HAP-1 (cell line): Measurements from ENCODE around the gene TK2.
"Not testable (repeated sequence)": the region's sequence is repeated elsewhere in the genome, so short reads cannot be mapped to it uniquely, and the experiment has no call there.

Source experiments
- DNase-seq, 2 experiments: peaks; one replicate each; pipeline ENCODE4 v3.0.0-alpha.2; 2016 to 2020; ENCODE audit warnings: low spot score in 2 of 2
- H3K27me3 ChIP-seq: fragments of 250-450 bp; sonication (Bioruptor Pico); 2 replicates; pipeline ENCODE4 v1.5.1; 2020; ENCODE audit warnings: low read depth, mild to moderate bottlenecking, moderate library complexity
- H3K36me3 ChIP-seq: fragments of 250-450 bp; sonication (Bioruptor Pico); replicated peaks from 2 replicates; pipeline ENCODE4 v1.5.1; 2020; ENCODE audit warnings: mild to moderate bottlenecking
- H3K4me1 ChIP-seq: fragments of 250-450 bp; sonication (Bioruptor Pico); 2 replicates; pipeline ENCODE4 v1.5.1; 2020; ENCODE audit warnings: mild to moderate bottlenecking
- H3K4me3 ChIP-seq: fragments of 250-450 bp; sonication (Bioruptor Pico); 2 replicates; pipeline ENCODE4 v1.5.1; 2020; ENCODE audit warnings: mild to moderate bottlenecking, moderate library complexity
- H3K9me3 ChIP-seq: fragments of 250-450 bp; sonication (Bioruptor Pico); 2 replicates; pipeline ENCODE4 v1.5.1; 2020; ENCODE audit warnings: mild to moderate bottlenecking, moderate library complexity
- in situ Hi-C: fragments of 300-500 bp; cut with MboI; formaldehyde crosslinking; loops from 3 replicates; pipeline ENCODE4 v1.14.3; 2020; ENCODE audit warnings: low sequenced_read_pairs, inconsistent platforms, mixed read lengths

TK2 gene

DNA sequence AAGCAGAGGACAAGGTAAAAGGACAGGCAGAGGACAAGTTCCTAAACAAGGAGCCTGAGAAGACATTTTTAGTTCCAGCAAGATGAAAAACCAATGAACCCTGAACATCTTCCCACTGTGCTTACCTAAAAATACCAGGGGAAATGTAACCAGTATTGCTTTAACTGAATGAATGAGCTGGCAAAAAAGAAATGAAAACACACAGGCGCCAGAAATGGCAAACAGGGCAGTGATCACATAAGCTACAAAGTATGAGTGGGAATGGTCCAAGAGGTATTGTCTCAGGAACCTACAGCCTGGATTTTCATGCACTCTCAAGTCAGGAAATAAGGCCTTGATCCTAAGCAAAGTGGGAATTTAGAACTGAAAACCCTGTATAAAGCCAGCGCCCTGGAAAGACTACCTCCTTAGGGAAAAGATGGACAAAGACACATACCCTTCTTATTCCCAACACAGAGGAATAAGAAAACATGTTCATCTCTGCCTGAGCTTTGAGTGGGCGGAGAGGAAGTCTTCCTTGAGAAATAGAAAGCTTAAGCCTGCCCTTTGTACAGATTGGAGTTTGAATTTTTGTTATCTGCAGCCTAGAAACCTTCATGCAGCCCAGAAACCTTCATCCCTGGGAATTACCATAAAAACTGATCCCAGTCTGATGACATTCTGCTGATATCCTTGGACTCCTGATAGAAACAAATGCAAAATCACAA, 31.5 kb upstream of the TK2 start:
- no peak overlapping the region for H3K4me3 ChIP-seq
- no peaks in the 10 kb centered on the region for H3K36me3 ChIP-seq
- no peaks in the 10 kb centered on the region for H3K9me3 ChIP-seq
- no peaks in the 10 kb centered on the region for H3K27me3 ChIP-seq
- in situ Hi-C loops: no loop called here
- peaks cover 9% of the 10 kb centered on the region for H3K4me1 ChIP-seq
- no peak for DNase-seq

DNA sequence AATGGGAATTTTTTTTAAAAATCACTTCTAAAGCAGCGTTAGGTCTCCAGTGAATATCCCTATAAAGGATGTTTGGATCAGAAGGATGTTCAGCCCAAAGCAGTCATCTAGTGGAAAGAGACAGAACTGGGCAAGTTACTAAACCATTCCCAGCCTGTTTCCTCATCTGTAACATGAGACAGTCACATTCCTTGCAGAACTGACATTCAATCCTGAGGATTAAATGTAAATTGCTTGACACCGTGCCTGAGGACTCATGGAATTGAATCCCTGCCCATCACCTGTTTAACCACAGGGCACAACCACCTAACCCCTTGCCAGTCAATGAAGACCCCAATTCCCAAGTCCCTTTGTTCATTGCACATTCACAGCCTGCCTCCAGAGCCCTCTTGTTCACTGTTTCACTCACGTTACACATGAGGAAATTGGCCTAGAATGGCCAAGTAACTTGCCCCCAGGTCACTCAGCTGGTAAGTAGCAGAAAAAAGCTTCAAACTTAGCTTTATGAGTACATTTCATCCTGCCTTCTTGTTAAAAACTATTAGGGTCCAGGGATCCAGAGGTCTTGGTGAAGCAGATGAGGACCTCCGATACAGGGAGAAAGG, 30.8 kb upstream of the TK2 start:
- DNase-seq: peak; percentile 25 to 66
- Histone ChIP-seq H3K36me3 (no peaks in the 10 kb centered on the region), H3K4me3 (no peak overlapping the region), H3K9me3 (no peaks in the 10 kb centered on the region), H3K4me1 (peaks cover 9% of the 10 kb centered on the region), H3K27me3 (no peaks in the 10 kb centered on the region)
- in situ Hi-C loops: no loop called here

DNA sequence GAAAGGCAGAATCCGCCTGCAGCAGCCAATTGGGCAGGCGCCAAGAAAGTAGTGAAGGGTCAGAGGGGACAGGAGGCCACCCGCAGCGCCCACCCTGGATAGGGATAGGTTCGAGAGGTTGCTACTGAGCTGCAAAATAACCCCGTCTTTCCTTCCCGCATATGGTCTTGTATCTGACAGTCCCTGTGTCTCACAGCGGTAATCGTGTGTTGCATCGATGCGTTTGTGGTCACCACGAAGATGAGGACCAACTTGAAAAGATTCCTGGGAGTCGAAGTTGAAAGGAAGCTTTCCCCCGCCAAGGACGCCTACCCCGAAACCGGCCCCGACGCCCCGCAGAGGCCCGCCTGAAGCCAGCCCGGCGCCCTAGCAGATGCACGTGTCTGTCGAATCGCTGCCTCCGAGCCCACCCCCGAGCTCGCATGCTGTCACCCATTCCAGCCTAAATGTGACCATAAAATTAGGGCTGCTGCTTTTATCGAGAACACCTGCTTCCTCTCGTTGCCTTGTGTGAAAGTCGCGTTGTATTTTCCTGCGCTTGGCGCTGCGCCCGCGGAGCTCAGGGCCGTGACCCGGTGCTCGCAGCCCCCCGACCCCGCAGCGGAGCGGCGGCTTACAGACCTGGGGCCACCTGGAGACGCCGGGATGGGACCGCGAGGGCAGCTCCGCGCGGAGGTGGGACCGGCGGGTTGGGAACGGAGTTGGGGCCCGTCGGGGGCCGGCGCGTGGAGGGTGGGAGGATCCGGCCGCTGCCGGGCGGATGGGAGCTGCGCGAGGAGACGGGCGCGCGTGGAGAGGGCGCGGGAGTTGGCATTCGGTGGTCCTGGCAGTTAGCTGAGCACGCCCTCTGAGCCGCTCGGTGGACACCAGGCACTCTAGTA, 29.0 kb upstream of the TK2 start, which contains the start of gene CMTM2:
Gene CMTM2, plus strand, starts transcription at position 813 of the 881 bp plus-strand sequence. CDS start 145 bp downstream, outside the sequence.
- H3K36me3 ChIP-seq: no peaks in the 10 kb centered on the region
- no peaks in the 10 kb centered on the region for H3K27me3 ChIP-seq
- no peak within 1 kb of the TSS for H3K4me3 ChIP-seq
- no peaks in the 10 kb centered on the region for H3K9me3 ChIP-seq
- in situ Hi-C loops: no loop called here
- H3K4me1 ChIP-seq: peaks cover 9% of the 10 kb centered on the region
- no peak for DNase-seq

DNA sequence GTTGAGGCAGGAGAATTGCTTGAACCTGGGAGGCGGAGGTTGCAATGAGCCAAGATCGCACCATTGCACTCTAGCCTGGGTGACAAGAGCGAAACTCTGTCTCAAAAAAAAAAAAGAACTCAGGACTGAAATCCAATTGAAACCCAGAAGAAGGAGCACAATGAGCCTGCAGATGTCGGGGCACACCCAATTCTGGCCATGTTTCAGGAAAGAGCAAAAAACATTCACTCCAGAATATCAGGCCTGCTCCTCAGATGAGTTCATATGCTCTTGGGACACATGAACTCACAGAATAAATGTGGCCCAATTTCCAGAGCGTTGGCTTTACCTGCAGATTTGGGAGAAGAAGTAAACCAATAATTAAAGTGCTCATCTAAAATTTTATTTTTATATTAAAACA, 26.4 kb upstream of the TK2 start:
- H3K4me1 ChIP-seq: peaks cover 9% of the 10 kb centered on the region

DNA sequence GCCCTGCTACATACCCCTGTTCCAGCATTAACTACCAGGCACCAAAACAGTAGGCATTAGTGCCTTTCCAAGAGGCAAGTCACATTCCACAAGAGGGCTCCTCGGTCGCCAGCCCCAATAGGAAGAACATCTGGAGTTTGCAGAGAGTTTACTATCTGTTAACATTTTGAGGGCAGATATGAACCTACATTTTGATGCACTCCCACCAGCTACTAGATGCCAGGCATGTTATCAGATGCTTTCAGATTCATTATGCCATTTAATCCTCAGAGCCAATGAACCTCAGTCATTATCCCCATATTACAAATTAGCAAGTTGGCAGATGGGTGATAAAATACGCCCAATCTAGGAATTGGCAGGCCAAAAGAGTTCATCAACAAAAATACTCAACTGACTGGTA, 25.1 kb upstream of the TK2 start:
- Histone ChIP-seq H3K4me1 (no peaks in the 10 kb centered on the region; the same call in 1 of the 2 replicates), H3K36me3 (no peaks in the 10 kb centered on the region), H3K9me3 (no peaks in the 10 kb centered on the region), H3K27me3 (no peaks in the 10 kb centered on the region), H3K4me3 (no peak overlapping the region)
- no peak for DNase-seq
- in situ Hi-C loops: no loop called here

More for the DNA sequence above, 26.4 kb upstream of the TK2 start:
- no peaks in the 10 kb centered on the region for H3K9me3 ChIP-seq
- H3K4me3 ChIP-seq: no peak overlapping the region
- H3K36me3 ChIP-seq: no peaks in the 10 kb centered on the region
- no peak for DNase-seq
- no peaks in the 10 kb centered on the region for H3K27me3 ChIP-seq
- in situ Hi-C loops: no loop called here

DNA sequence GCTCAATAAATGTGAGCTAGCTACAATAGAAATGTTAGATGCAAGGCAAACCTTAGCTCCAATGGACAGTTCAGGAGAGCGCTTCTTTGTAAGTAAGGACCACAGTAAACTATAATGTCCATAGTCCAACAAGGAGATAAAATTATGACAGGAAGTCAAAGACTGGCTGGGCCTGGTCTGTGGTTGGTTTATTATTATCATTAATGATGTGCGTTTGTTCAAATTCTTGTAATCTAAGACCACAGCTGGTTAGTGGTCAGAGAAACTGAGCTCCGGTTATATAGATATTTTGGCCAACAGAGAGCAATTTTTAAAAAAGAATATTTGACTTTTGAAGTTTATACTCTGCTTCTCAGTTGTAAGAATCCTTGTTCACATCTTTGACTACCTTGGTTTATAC, 24.6 kb upstream of the TK2 start:
- H3K4me3 ChIP-seq: no peak overlapping the region
- no peak for DNase-seq
- no peaks in the 10 kb centered on the region for H3K36me3 ChIP-seq
- H3K9me3 ChIP-seq: no peaks in the 10 kb centered on the region
- H3K27me3 ChIP-seq: no peaks in the 10 kb centered on the region
- in situ Hi-C loops: no loop called here
- H3K4me1 ChIP-seq: no peaks in the 10 kb centered on the region

DNA sequence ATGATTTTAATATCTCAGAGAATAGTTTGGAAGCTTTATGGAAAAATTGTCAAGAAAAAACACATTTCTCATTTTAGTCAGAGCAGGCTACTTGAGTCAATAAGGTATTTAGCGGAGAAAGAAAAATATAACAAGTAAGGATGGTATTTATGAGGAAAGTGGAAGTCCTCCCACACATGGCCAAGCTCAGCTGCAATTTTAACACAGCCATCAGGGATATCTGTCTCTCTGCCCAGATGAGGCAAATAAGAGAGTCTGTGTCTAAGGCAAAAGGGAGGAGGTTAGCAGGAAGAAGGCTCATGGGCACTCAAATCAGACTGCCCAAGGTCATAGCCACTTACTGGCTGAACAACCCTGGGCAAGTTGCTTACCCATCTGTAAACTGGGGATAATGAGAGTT, 24.2 kb upstream of the TK2 start:
- Histone ChIP-seq H3K27me3 (no peaks in the 10 kb centered on the region), H3K4me1 (no peaks in the 10 kb centered on the region), H3K4me3 (no peak overlapping the region), H3K9me3 (no peaks in the 10 kb centered on the region), H3K36me3 (no peaks in the 10 kb centered on the region)
- in situ Hi-C loops: no loop called here
- DNase-seq: no peak

DNA sequence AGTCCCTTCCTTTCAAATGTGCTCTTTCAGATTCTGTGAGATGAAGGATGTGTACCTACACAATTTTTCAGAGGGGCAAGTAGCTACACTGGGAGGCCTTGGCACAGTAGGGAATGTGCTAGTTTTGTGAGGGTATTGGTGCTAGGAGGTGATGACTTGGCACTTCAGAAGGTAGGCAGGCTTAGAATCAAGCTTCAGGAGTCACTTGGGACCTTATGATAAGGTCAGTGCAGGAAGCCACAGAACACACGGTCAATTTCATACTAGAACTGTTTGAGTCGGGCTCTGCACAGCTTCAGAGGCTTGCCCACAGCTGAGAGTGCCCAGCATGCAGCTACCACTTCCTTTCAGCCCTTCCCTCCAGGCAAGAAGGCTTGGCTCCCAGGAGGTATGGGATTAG, 22.4 kb upstream of the TK2 start:
- no peaks in the 10 kb centered on the region for H3K4me1 ChIP-seq
- no peak for DNase-seq
- no peaks in the 10 kb centered on the region for H3K9me3 ChIP-seq
- H3K4me3 ChIP-seq: no peak overlapping the region
- H3K27me3 ChIP-seq: no peaks in the 10 kb centered on the region
- in situ Hi-C loops: no loop called here
- no peaks in the 10 kb centered on the region; the same call in 1 of the 2 replicates for H3K36me3 ChIP-seq

DNA sequence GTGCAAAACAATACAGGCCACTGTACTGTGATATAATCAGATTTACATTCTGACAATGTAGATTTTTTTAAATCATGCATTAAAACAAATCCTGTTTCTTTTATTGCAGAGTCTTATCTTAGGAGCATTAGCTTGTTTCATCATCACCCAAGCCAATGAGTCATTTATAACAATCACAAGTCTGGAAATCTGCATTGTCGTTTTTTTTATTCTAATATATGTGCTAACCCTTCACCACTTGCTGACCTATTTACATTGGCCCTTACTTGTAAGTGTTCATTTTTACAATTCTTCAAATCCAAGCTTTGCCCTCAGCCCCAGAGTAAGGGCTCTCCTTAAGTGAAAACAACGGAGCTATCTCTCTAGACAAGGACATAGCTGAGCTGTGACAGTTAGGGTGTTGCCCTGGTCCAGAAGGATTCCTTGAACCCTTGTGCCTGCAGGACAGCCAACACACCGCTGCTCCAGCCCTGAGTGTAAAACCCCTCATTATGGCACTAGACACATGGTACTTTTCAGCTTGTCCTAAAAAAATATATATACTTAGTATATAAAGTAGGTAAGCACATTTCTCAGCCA, 20.0 kb upstream of the TK2 start:
- Histone ChIP-seq H3K27me3 (no peaks in the 10 kb centered on the region), H3K36me3 (peaks cover 3% of the 10 kb centered on the region), H3K9me3 (no peaks in the 10 kb centered on the region), H3K4me3 (no peak overlapping the region), H3K4me1 (no peaks in the 10 kb centered on the region)
- no peak for DNase-seq
- in situ Hi-C loops: no loop called here

DNA sequence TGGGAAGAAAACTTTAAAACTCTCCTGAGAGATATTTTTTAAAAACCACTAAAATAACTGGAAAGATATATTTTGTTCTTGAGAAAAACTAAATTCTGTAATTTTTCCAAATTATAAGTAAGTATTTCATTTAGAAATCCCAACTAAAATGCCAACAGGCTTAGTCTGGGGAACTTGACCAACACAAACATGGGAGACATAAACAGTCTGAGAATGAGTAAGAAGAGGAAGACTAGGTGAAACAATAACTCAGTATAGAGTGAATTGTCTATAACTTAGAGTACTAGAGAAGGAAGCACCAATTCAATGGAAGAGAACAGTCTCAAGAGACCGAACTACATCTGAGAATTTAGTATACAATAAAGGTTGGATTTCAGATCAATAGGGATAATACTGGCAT, 19.2 kb upstream of the TK2 start:
- Histone ChIP-seq H3K4me3 (no peak overlapping the region), H3K36me3 (peaks cover 3% of the 10 kb centered on the region), H3K27me3 (no peaks in the 10 kb centered on the region), H3K4me1 (no peaks in the 10 kb centered on the region), H3K9me3 (no peaks in the 10 kb centered on the region)
- DNase-seq: no peak
- in situ Hi-C loops: no loop called here

DNA sequence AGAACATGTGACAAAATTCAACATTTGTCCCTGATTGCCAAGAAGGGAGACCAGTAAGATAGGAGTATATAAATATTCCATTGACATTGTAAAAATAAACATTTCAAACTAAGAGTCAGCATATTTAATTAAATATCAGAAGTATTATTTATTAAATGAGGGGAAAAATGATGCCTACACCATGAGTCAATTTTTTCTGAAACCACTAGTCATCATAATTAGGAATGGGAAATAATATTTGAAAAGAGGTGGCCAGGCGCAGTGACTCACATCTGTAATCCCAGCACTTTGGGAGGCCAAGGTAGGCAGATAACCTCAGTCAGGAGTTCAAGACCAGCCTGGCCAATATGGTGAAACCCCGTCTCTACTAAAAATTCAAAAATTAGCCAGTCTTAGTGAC, 18.4 kb upstream of the TK2 start:
- H3K27me3 ChIP-seq: no peaks in the 10 kb centered on the region
- no peaks in the 10 kb centered on the region for H3K4me1 ChIP-seq
- no peak overlapping the region for H3K4me3 ChIP-seq
- peaks cover 8% of the 10 kb centered on the region for H3K36me3 ChIP-seq
- in situ Hi-C loops: no loop called here
- no peaks in the 10 kb centered on the region for H3K9me3 ChIP-seq
- DNase-seq: no peak

DNA sequence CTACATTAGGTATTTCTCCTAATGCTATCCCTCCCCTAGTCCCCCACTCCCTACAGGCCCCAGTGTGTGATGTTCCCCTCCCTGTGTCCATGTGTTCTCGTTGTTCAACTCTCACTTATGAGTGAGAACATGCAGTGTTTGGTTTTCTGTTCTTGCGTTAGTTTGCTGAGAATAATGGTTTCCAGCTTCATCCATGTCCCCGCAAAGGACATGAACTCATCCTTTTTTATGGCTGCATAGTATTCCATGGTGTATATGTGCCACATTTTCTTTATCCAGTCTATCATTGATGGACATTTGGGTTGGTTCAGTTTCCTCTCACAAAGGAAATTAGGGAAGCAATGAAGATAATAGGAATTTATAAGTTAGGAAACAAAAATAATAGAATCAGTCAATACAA, 17.3 kb upstream of the TK2 start:
- H3K4me3 ChIP-seq, H3K9me3 ChIP-seq, H3K4me1 ChIP-seq, in situ Hi-C loops, DNase-seq, H3K27me3 ChIP-seq: not testable (repeated sequence)
- H3K36me3 ChIP-seq: peaks cover 11% of the 10 kb centered on the region

DNA sequence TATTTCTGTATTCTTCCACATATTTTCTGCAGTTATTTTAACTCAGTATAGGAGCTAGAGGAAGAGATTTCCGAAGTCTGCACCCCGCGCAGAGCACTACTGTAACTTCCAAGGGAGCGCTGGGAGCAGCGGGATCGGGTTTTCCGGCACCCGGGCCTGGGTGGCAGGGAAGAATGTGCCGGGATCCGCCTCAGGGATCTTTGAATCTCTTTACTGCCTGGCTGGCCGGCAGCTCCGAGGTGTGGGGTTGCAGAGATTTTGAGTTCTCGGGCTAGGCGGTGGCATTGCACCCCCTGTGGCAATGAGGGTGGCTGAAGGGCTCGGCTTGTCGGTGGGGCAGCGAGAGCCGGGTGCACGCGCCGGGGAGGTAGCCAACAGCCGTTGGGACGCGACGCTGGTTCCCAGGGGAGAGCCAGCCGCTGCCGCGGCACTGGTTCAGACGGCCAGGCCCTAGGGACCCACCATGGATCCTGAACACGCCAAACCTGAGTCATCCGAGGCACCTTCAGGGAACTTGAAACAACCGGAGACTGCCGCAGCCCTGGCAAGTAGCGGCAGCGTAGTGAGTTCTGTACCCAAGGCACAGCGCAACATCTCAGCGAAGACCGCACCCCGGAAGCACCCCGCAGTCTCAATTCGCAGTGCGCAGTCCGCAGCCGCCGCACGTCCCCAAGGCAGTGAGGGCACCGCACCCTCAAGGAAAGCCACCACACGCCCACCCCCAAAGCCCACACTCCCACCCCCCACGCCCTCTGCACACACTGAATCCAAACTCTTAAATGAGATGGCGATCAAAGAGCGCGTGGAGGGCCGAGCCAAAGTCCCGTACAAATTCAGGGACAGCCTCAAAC, 16.4 kb upstream of the TK2 start, which contains the start of gene CMTM1:
Gene CMTM1, plus strand, starts transcription at position 389 of the 851 bp plus-strand sequence. Its CDS starts 75 bp downstream, at position 464.
- peaks cover 11% of the 10 kb centered on the region for H3K36me3 ChIP-seq
- no peaks in the 10 kb centered on the region for H3K27me3 ChIP-seq
- DNase-seq: no peak
- no peaks in the 10 kb centered on the region for H3K9me3 ChIP-seq
- in situ Hi-C loops: no loop called here
- H3K4me3 ChIP-seq: no peak within 1 kb of the TSS
- H3K4me1 ChIP-seq: no peaks in the 10 kb centered on the region
